Measurements from ENCODE around the gene HMG20A.

Gene HMG20A

DNA sequence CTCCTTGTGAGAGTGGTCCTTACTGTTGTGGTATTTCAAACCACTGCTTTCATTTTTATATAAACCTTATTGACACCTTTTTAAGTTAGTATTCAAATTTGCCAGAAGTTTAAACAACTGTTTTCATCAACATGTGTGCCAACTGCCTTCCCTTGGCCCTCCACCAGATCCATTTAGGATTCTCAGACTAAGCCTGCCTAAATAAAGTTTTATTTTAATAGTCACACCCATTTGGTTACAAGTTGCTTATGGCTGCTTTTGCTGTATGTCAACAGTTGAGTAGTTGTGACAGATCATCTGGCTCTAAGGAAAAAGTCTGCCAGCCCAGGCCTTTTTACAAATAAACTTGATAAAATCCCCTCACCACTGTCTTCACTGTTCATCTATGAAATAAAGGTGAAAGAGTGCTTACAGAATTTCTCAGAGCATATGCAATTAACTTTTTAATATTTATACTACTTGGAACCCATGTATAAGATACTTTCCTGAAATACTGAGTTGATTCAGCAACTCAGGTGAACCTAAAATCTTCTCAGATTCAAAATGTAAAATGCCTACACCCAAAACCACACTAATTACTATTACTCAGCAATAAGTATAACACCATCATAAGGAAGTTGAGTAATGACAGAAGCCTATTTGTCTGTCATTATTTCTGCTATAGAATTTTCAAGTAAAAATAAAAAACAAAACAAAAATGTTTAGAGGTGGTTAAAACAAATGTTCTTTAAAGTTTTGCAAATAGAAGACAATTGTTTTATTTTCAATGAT lies 35.9 kb upstream of the HMG20A start:
- TF ChIP-seq, protein P1, sequence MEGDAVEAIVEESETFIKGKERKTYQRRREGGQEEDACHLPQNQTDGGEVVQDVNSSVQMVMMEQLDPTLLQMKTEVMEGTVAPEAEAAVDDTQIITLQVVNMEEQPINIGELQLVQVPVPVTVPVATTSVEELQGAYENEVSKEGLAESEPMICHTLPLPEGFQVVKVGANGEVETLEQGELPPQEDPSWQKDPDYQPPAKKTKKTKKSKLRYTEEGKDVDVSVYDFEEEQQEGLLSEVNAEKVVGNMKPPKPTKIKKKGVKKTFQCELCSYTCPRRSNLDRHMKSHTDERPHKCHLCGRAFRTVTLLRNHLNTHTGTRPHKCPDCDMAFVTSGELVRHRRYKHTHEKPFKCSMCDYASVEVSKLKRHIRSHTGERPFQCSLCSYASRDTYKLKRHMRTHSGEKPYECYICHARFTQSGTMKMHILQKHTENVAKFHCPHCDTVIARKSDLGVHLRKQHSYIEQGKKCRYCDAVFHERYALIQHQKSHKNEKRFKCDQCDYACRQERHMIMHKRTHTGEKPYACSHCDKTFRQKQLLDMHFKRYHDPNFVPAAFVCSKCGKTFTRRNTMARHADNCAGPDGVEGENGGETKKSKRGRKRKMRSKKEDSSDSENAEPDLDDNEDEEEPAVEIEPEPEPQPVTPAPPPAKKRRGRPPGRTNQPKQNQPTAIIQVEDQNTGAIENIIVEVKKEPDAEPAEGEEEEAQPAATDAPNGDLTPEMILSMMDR (IDR thresholded peaks at IDR 0.05; ENCODE audit: low read depth, low read length): no peak
- no peak for DNase-seq (ENCODE audit: extremely low read depth, low read depth)

DNA sequence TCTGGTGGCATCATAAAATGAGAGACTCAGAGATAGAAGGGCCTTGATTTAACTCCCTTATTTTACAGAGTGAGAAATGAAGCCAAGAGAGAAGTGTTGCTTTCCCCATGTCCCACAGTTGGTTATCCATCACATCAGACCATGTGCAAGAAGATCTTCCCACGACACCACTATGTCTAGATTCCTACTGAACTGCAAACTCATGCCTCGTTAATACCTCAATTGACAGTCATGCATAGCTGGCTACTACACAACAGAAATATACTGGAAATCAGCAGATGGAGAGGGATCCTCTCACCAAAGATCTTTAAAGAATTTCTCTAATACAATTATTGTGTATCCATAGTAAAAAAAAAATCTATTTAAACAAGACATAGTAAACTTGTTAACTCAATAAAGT lies 34.1 kb upstream of the HMG20A start:
- TF ChIP-seq, protein P1 (IDR thresholded peaks at IDR 0.05; ENCODE audit: low read depth, low read length): no peak
- no peak for DNase-seq (ENCODE audit: extremely low read depth, low read depth)

DNA sequence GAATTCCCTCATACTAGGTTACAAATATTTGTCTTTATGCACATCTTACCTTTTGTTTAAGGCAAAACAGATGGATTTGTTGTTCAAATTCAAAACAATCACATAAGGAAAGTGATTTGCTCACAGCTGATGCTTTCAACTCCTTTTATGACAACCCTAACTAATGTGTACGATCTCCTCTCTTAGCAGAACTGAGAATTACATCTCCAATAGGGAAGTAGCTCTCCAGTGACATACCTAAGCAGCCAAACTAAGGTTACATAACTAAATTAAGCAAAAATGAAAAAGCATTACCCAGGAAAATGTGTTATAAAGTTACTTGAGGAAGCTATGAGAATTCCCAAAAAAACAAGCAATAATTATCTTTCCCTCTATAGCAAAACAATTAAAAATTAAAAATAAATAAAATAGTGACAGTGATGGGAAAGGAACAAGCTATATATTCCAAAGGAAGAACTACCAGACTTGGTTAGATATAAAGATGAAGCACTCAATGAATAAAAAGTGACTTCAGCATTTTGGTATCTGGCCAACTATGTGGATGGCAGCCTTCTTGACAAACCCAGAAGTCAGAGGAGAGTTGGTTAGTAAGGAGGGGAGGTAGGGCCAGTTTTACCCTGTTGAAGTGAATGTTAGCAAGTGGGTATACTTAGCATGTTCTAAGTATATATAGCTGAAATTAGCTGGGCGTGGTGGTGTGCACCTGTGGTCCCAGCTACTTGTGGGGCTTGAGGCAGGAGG lies 33.2 kb upstream of the HMG20A start:
- TF ChIP-seq, protein P1 (IDR thresholded peaks at IDR 0.05; ENCODE audit: low read depth, low read length): no peak
- no peak for DNase-seq (ENCODE audit: extremely low read depth, low read depth)

DNA sequence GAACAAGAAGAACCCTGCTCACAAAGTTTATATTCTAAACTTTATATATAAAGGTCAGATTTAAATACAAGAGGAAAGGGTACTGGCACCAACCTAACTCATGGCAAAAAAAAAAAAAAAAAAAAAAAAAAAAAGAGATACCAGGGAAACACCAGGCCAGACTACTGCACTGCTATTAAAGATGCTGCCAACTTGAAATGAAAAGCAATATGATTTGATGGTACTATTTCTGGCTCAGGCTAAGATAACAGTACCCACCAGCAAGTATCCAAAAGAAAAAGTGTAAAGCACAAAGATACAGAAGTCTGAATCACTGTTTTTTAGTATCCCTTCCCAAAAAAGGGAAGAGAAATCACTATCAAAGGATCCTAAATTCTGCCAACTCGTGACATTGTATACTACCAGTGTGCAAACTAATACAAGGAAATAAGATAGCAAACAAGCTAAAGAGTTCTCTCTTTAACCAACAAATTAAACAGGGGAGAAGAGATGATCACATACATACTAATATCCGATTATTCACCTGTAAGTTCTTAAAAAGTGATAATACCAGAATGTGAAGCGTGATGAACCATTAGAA lies 29.2 kb upstream of the HMG20A start:
- TF ChIP-seq, protein P1 (IDR thresholded peaks at IDR 0.05; ENCODE audit: low read depth, low read length): no peak
- DNase-seq (ENCODE audit: extremely low read depth, low read depth): no peak

DNA sequence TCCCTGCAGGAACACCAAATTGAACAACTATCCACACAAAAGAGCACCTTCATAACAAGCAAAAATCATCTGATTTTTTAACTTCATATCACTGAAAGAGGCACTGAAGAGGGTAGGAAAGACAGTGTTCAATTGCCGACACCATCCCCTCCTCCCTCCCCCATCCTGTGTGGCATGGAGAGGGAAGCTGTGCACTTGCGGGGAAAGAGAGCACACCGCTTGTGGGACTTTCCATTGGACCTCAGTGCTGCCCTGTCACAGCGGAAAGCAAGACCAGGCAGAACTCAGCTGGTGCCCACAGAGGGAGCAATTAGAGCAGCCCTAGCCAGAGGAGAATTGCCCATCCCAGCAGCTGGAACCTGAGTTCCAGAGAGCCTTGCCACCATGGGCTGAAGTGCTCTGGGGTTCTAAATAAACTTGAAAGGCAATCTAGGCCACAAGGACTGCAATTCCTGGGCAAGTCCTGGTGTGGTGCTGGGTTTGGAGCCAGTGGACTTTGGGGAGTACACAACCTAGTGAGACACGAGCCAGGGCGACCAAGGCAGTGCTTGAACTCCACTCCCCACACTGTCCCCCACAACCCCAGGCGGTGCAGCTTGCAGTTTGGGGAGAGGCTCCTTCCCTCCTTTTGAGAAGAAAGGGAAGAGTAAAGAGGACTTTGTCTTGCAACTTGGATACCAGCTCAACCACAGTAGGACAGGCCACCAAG lies 27.8 kb upstream of the HMG20A start:
- DNase-seq (ENCODE audit: extremely low read depth, low read depth): no peak
- TF ChIP-seq, protein P1 (IDR thresholded peaks at IDR 0.05; ENCODE audit: low read depth, low read length): no peak

DNA sequence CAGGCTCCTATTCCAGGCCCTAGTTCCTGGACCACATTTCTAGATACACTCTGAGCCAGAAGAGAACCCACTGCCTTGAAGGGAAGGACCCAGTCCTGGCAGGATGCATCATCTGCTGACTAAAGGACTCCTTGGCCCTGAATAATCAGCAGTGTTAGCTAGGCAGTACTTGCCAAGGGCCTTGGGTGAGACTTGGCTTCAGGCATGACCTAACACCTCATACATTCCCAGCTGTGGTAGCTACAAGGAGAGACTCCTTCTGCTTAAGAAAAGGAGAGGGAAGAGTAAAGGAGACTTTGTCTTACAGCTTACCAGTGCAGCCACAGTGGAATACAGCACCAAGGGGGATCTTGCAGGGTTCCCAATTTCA lies 27.2 kb upstream of the HMG20A start:
- no peak for DNase-seq (ENCODE audit: extremely low read depth, low read depth)
- TF ChIP-seq, protein P1 (IDR thresholded peaks at IDR 0.05; ENCODE audit: low read depth, low read length): no peak
